Muscle layer of colon (tissue), 2 donors: ENCODE data around the gene PIK3R1.
"Not testable (repeated sequence)": the region's sequence is repeated elsewhere in the genome, so short reads cannot be mapped to it uniquely, and the experiment has no call there.

Experiments
- H3K27ac ChIP-seq: one replicate; pipeline ENCODE4 v1.7.0; 2013; ENCODE audit warnings: low read depth, mild to moderate bottlenecking, low read length, moderate library complexity
- H3K27me3 ChIP-seq, 2 donors: one replicate each; pipeline ENCODE4 v1.7.0; 2013; ENCODE audit warnings: low read length in 2 of 2, mild to moderate bottlenecking in 2 of 2; ENCODE audit not compliant: insufficient read depth in 2 of 2, control insufficient read depth in 1 of 2
- H3K36me3 ChIP-seq: one replicate; pipeline ENCODE4 v1.7.0; 2013; ENCODE audit warnings: mild to moderate bottlenecking, low read length; ENCODE audit not compliant: insufficient read depth
- H3K4me1 ChIP-seq: one replicate; pipeline ENCODE4 v1.7.0; 2013; ENCODE audit warnings: mild to moderate bottlenecking, low read length; ENCODE audit not compliant: insufficient read depth
- H3K4me3 ChIP-seq, 2 donors: one replicate each; pipeline ENCODE4 v1.7.0; 2013; ENCODE audit warnings: low read length in 2 of 2, low read depth in 1 of 2, mild to moderate bottlenecking in 1 of 2, moderate library complexity in 1 of 2
- H3K9ac ChIP-seq: one replicate; pipeline ENCODE4 v1.7.0; 2013; ENCODE audit warnings: low read length
- H3K9me3 ChIP-seq: one replicate; pipeline ENCODE4 v1.7.0; 2013; ENCODE audit warnings: mild to moderate bottlenecking, low read length
- donor health status: abdominal sarcoma.
- donor health status: Adenocarcinoma of cecum.

The PIK3R1 gene

DNA sequence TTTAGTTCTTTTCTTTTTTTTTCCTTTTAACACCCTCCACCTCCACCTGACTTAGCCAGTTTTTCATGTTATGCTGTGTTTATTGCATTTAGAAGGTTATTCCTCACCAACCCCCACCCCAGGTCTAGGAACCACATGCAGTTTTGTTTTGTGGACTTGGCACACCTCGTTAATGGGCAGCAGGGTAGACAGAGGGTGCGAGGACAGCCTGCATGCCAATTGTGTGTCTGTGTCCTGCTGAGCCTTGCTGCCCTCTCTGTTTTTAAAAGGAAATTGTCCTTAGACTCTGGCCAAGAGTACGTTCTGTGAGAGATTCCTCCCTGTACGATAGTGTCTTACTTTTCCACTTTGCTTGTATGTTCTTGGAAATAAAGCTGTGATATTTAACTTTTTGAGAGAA is 13.9 kb downstream of the PIK3R1 start:
- Histone ChIP-seq H3K36me3 (peaks cover 38% of the 10 kb centered on the region), H3K4me1 (peaks cover 80% of the 10 kb centered on the region), H3K27me3 (no peaks in the 10 kb centered on the region), H3K9me3 (no peaks in the 10 kb centered on the region), H3K27ac (no peak overlapping the region), H3K4me3 (peak overlapping the region in 1 of 2 donors; percentile 38), H3K9ac (no peak overlapping the region)

GRCh38 chr5:68230285-68230684 is 14.7 kb downstream of the PIK3R1 start:
- H3K36me3 ChIP-seq = peaks cover 37% of the 10 kb centered on the region
- H3K4me1 ChIP-seq = peaks cover 74% of the 10 kb centered on the region
- H3K27me3 ChIP-seq = no peaks in the 10 kb centered on the region
- H3K4me3 ChIP-seq = peak overlapping the region in 1 of 2 donors; percentile 20
- no peak overlapping the region for H3K9ac ChIP-seq
- no peaks in the 10 kb centered on the region for H3K9me3 ChIP-seq
- no peak overlapping the region for H3K27ac ChIP-seq

- Histone ChIP-seq H3K9ac (no peak overlapping the region), H3K4me3 (no peak overlapping the region), H3K36me3 (peaks cover 25% of the 10 kb centered on the region), H3K9me3 (no peaks in the 10 kb centered on the region), H3K27ac (no peak overlapping the region), H3K4me1 (peaks cover 67% of the 10 kb centered on the region), H3K27me3 (no peaks in the 10 kb centered on the region)
Measured at GRCh38 chr5:68231414-68232076, 16.0 kb downstream of the PIK3R1 start.

DNA sequence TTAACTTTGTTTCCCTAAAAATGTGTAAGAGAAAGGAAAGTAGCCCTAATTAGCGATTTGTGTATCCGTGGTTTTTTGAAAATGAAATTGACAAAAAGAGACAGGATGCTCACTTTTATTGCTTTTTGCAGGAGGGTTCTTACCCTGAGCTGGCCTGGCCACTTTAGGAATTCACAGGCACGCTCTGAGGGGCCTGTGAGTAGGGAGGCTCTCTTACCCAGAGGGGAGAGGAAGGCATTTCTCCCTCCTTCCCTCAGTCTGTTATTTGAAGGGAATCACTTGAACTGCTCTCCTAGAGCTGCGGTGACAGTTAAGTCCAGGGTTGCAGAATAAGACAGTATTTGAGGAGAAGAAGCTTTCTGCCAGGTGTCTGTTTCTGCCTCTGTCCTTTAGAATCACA is 16.7 kb downstream of the PIK3R1 start:
- no peak overlapping the region for H3K4me3 ChIP-seq
- no peak overlapping the region for H3K9ac ChIP-seq
- peaks cover 17% of the 10 kb centered on the region for H3K36me3 ChIP-seq
- H3K9me3 ChIP-seq = no peaks in the 10 kb centered on the region
- no peak overlapping the region for H3K27ac ChIP-seq
- H3K27me3 ChIP-seq = no peaks in the 10 kb centered on the region
- peaks cover 73% of the 10 kb centered on the region for H3K4me1 ChIP-seq

GRCh38 chr5:68233075-68233474 is 17.5 kb downstream of the PIK3R1 start:
- Histone ChIP-seq H3K9ac (no peak overlapping the region), H3K27ac (no peak overlapping the region), H3K36me3 (peaks cover 10% of the 10 kb centered on the region), H3K4me1 (peaks cover 81% of the 10 kb centered on the region), H3K9me3 (no peaks in the 10 kb centered on the region), H3K27me3 (no peaks in the 10 kb centered on the region), H3K4me3 (no peak overlapping the region)

DNA sequence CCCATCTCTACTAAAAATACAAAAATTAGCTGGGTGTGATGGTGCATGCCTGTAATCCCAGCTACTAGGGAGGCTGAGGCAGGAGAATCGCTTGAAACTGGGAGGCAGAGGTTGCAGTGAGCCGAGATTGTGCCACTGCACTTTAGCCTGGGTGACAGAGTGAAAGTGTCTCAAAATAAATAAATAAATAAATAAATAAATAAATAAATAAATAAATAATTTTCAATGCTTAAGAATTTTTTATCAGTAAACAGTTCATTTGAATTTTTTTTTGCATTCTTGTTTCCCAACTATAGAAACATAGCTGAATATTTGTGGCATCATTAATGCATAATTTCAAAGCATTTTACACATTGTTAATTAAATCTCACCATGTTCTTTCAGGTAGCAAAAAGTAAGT is 19.7 kb downstream of the PIK3R1 start:
- not testable (repeated sequence) for H3K9ac ChIP-seq, H3K4me3 ChIP-seq, H3K27me3 ChIP-seq, H3K27ac ChIP-seq, H3K36me3 ChIP-seq, H3K9me3 ChIP-seq
- H3K4me1 ChIP-seq = peaks cover 80% of the 10 kb centered on the region

- no peak overlapping the region for H3K4me3 ChIP-seq
- peaks cover 71% of the 10 kb centered on the region for H3K4me1 ChIP-seq
- peak overlapping the region; percentile 0 for H3K27ac ChIP-seq
Measured at GRCh38 chr5:68237715-68238114, 22.2 kb downstream of the PIK3R1 start.

DNA sequence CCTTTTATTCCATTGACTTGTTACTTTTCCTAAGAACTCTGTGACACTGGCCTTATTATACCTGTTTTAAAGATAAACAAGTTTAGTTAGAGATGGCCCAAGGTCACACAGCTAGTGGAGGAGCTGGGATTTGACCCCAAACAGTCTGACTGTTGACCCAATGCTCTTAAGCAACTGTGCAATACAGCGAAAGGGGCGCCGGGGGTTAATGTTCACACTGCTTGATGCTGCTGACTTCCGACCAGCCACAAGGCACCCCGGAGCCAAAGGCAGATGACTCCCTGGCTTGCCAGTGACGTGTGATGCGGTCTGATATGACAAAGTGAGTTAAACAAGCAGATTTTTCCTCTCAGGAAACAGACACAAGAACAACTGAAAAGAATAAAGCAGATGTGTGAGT is 23.9 kb downstream of the PIK3R1 start:
- Histone ChIP-seq H3K36me3 (no peaks in the 10 kb centered on the region), H3K4me1 (peaks cover 59% of the 10 kb centered on the region), H3K27me3 (no peaks in the 10 kb centered on the region), H3K4me3 (peak overlapping the region in 1 of 2 donors; percentile 41), H3K27ac (peak overlapping the region; percentile 74), H3K9ac (no peak overlapping the region), H3K9me3 (no peaks in the 10 kb centered on the region)

More at GRCh38 chr5:68237715-68238114, 22.2 kb downstream of the PIK3R1 start:
- Histone ChIP-seq H3K9me3 (no peaks in the 10 kb centered on the region), H3K9ac (no peak overlapping the region), H3K36me3 (no peaks in the 10 kb centered on the region), H3K27me3 (no peaks in the 10 kb centered on the region)

DNA sequence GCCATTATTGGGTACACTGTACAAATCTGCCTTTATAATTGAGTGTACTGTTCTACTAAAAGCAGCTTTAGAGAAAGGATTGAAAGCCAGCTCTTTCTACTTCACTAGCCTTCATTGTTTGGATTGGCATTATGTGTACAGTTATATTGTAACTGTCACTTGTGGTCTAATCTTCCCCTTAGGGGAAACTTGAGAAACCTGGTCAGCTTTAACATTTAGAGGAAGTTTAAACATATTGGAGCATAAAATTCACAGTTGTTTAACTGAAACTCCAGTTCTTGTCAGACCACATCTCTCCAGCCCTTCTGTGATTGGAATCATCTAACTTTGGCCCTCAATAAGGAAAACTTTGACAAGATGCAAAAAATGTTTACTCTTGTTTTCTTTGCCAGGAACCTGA is 24.6 kb downstream of the PIK3R1 start:
- H3K36me3 ChIP-seq = no peaks in the 10 kb centered on the region
- no peak overlapping the region for H3K9ac ChIP-seq
- no peaks in the 10 kb centered on the region for H3K9me3 ChIP-seq
- peak overlapping the region; percentile 74 for H3K27ac ChIP-seq
- no peaks in the 10 kb centered on the region for H3K27me3 ChIP-seq
- H3K4me1 ChIP-seq = peaks cover 64% of the 10 kb centered on the region
- no peak overlapping the region for H3K4me3 ChIP-seq

- Histone ChIP-seq H3K36me3 (no peaks in the 10 kb centered on the region), H3K27me3 (no peaks in the 10 kb centered on the region), H3K4me3 (no peak overlapping the region), H3K4me1 (peaks cover 70% of the 10 kb centered on the region), H3K27ac (peak overlapping the region; percentile 29), H3K9ac (no peak overlapping the region), H3K9me3 (no peaks in the 10 kb centered on the region)
Measured at GRCh38 chr5:68240771-68241170, 25.2 kb downstream of the PIK3R1 start.

DNA sequence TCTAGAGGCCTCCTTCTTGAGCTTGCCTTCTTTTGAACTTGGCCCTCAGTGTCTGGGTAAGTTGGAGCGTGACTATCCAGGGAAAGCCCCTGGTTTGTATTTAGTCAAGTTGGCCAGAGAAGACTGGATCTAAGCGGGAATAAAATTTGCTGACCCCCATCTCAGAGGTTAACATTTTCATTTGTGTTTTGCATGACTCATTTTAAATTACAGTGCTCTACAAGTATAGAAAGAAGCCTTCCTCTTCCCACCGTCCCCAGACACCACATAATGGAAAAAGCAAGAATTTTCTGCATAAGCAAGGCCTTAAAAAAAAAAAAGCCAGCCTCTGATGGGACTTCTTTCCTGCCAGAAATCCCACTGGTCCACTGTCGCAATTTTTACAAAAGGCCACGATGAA is 27.2 kb downstream of the PIK3R1 start:
- peak overlapping the region; percentile 54 for H3K27ac ChIP-seq
- no peaks in the 10 kb centered on the region for H3K27me3 ChIP-seq

DNA sequence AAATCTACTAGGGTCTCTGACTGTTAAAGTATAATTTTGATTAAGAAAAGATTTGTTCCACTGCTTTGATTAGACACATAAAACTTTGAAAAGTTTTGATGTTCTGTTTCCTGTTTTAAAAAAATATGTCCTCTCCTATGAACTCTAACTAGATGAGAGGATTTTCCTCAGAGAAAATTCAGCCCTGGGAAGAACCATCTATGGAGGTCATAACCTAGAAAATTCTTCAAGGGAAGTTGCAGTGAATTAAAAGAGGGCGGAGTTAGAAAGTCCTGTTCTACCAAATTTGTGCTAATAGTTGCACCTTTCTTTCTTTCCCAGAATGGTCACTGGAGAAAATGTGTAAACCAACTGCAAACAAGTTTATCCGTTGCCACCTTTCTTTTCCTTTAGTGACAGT is 27.7 kb downstream of the PIK3R1 start:
- Histone ChIP-seq H3K36me3 (no peaks in the 10 kb centered on the region), H3K27me3 (no peaks in the 10 kb centered on the region), H3K4me1 (peaks cover 60% of the 10 kb centered on the region), H3K27ac (peak overlapping the region; percentile 66), H3K4me3 (no peak overlapping the region), H3K9ac (no peak overlapping the region), H3K9me3 (no peaks in the 10 kb centered on the region)

More for the DNA sequence above, 27.2 kb downstream of the PIK3R1 start:
- H3K4me3 ChIP-seq = no peak overlapping the region
- H3K9ac ChIP-seq = no peak overlapping the region
- no peaks in the 10 kb centered on the region for H3K9me3 ChIP-seq
- H3K4me1 ChIP-seq = peaks cover 60% of the 10 kb centered on the region
- no peaks in the 10 kb centered on the region for H3K36me3 ChIP-seq
